Peyer's patch (tissue), 4 donors: ENCODE measurements around the gene NCOA7.

Experiments used
- POLR2A ChIP-seq, 2 donors: fragments of 450-650 bp; IDR thresholded peaks; one replicate each; pipeline ENCODE4 v1.5.1; 2017; ENCODE audit warnings: antibody characterized with exemption in 2 of 2, mild to moderate bottlenecking in 2 of 2, moderate library complexity in 2 of 2
- TF ChIP-seq, protein P1 (sequence below), 6 experiments: fragments of 450-650 bp in 4 of 6; fragments of 200-600 bp in 2 of 6; sonication (generic) in 1 of 6; IDR thresholded peaks; one replicate each; pipeline ENCODE4 v1.5.1; 2017 to 2019; ENCODE audit warnings: antibody characterized with exemption in 6 of 6, mild to moderate bottlenecking in 3 of 6, moderate library complexity in 1 of 6

DNA sequence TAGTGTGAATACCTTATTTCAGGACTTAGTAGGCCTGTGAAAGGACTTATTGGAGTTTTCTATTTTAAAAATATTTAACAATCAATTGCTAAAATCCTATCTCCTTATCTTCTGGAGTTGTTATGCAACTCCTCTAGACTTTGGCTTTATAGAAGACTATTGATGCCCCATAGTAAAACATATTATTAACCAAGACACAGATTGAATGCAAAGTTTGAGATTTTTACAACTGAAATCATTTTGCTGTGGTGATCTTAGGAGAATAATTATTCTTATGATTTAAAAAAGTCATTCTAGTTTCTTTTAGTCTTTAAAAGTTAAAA, 36.9 kb upstream of the NCOA7 start:
- TF ChIP-seq, protein P1, sequence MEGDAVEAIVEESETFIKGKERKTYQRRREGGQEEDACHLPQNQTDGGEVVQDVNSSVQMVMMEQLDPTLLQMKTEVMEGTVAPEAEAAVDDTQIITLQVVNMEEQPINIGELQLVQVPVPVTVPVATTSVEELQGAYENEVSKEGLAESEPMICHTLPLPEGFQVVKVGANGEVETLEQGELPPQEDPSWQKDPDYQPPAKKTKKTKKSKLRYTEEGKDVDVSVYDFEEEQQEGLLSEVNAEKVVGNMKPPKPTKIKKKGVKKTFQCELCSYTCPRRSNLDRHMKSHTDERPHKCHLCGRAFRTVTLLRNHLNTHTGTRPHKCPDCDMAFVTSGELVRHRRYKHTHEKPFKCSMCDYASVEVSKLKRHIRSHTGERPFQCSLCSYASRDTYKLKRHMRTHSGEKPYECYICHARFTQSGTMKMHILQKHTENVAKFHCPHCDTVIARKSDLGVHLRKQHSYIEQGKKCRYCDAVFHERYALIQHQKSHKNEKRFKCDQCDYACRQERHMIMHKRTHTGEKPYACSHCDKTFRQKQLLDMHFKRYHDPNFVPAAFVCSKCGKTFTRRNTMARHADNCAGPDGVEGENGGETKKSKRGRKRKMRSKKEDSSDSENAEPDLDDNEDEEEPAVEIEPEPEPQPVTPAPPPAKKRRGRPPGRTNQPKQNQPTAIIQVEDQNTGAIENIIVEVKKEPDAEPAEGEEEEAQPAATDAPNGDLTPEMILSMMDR (IDR thresholded peaks at IDR 0.05), result no peak
- no peak for TF ChIP-seq POLR2A (IDR thresholded peaks at IDR 0.05)
